HepG2 (cell line): ENCODE measurements around the gene STK10. TPM values are rescaled to one million over a fixed set of nuclear protein-coding genes. Genes with fewer than 3 reads are reported as not detected.
A peak's percentile ranks its signal among the peaks of the same experiment; 100 is the strongest.

Experiments
- AHR ChIP-seq: IDR thresholded peaks from 2 replicates; pipeline ENCODE4 v1.6.1; 2018; ENCODE audit warnings: missing genetic modification reagents, missing compliant biosample characterization
- BHLHE40 ChIP-seq: IDR thresholded peaks from 2 replicates; pipeline ENCODE4 v1.6.1; 2011; ENCODE audit warnings: low read length, improper control_type of control experiment
- CERS6 ChIP-seq: sonication (generic); formaldehyde crosslinking; IDR thresholded peaks from 2 replicates; pipeline ENCODE4 v1.5.0; 2020; ENCODE audit warnings: missing genetic modification reagents
- HOMEZ ChIP-seq: IDR thresholded peaks from 2 replicates; pipeline ENCODE4 v1.6.1; 2016; ENCODE audit warnings: low read depth
- KDM5B ChIP-seq: sonication (generic); formaldehyde crosslinking; IDR thresholded peaks from 2 replicates; pipeline ENCODE4 v1.4.0; 2020; ENCODE audit warnings: missing genetic modification reagents, mild to moderate bottlenecking, borderline replicate concordance
- KLF12 ChIP-seq: sonication (generic); formaldehyde crosslinking; IDR thresholded peaks from 2 replicates; pipeline ENCODE4 v1.4.0; 2020; ENCODE audit warnings: missing genetic modification reagents, borderline replicate concordance
- MATR3 ChIP-seq: sonication (generic); formaldehyde crosslinking; IDR thresholded peaks from 2 replicates; pipeline ENCODE4 v1.4.0; 2020; ENCODE audit warnings: missing genetic modification reagents
- MXD1 ChIP-seq: sonication (generic); formaldehyde crosslinking; IDR thresholded peaks from 2 replicates; pipeline ENCODE4 v1.4.0; 2020; ENCODE audit warnings: mild to moderate bottlenecking, missing genetic modification reagents
- NFIB ChIP-seq: sonication (generic); formaldehyde crosslinking; IDR thresholded peaks from 2 replicates; pipeline ENCODE4 v1.9.0; 2021; ENCODE audit warnings: missing genetic modification reagents, mild to moderate bottlenecking, borderline replicate concordance
- NR2F1 ChIP-seq, 2 experiments: fragments of 450-650 bp in 1 of 2; formaldehyde crosslinking in 1 of 2; IDR thresholded peaks; 2 replicates each; pipeline versions ENCODE4 v1.5.0 to v1.6.1; 2016 to 2020; ENCODE audit warnings: mild to moderate bottlenecking in 1 of 2, missing compliant biosample characterization in 1 of 2, missing genetic modification reagents in 1 of 2, moderate library complexity in 1 of 2
- RARA ChIP-seq: IDR thresholded peaks from 2 replicates; pipeline ENCODE4 v1.6.1; 2016; ENCODE audit warnings: missing genetic modification reagents, missing compliant biosample characterization
- STAT5B ChIP-seq: sonication (generic); formaldehyde crosslinking; IDR thresholded peaks from 2 replicates; pipeline ENCODE4 v1.4.0; 2020; ENCODE audit warnings: missing genetic modification reagents
- TFDP1 ChIP-seq: IDR thresholded peaks from 2 replicates; pipeline ENCODE4 v1.6.1; 2016; ENCODE audit warnings: missing compliant biosample characterization, missing genetic modification reagents, borderline replicate concordance
- U2AF2 ChIP-seq: fragments of 200-400 bp; formaldehyde crosslinking; IDR thresholded peaks from 2 replicates; pipeline ENCODE4 v1.6.1; 2017; ENCODE audit warnings: low read depth, mild to moderate bottlenecking, low read length
- XRCC5 ChIP-seq: fragments of 200-400 bp; formaldehyde crosslinking; optimal IDR thresholded peaks from 2 replicates; pipeline ENCODE3; 2017; ENCODE audit warnings: mild to moderate bottlenecking, low read length
- ZMAT5 ChIP-seq: sonication (generic); formaldehyde crosslinking; IDR thresholded peaks from 2 replicates; pipeline ENCODE4 v1.5.0; 2020; ENCODE audit warnings: mild to moderate bottlenecking, low read depth, missing genetic modification reagents, borderline replicate concordance
- ZNF34 ChIP-seq: sonication (generic); formaldehyde crosslinking; IDR thresholded peaks from 2 replicates; pipeline ENCODE4 v1.4.0; 2020; ENCODE audit warnings: mild to moderate bottlenecking, missing genetic modification reagents, borderline replicate concordance
- ZNF431 ChIP-seq: sonication (generic); formaldehyde crosslinking; IDR thresholded peaks from 2 replicates; pipeline ENCODE4 v1.9.0; 2022; ENCODE audit warnings: missing genetic modification reagents, low read depth, mild to moderate bottlenecking, borderline replicate concordance
- ZNF687 ChIP-seq: sonication (generic); formaldehyde crosslinking; IDR thresholded peaks from 2 replicates; pipeline ENCODE4 v1.5.1; 2020; ENCODE audit warnings: mild to moderate bottlenecking, missing genetic modification reagents, moderate library complexity
- ZNF768 ChIP-seq: sonication (generic); formaldehyde crosslinking; IDR thresholded peaks from 2 replicates; pipeline ENCODE4 v1.4.0; 2020; ENCODE audit warnings: missing genetic modification reagents
- ZNF784 ChIP-seq: sonication (generic); formaldehyde crosslinking; IDR thresholded peaks from 2 replicates; pipeline ENCODE4 v1.5.1; 2020; ENCODE audit warnings: missing genetic modification reagents, mild to moderate bottlenecking, borderline replicate concordance
- polyA plus RNA-seq, 8 experiments: library from polyadenylated mRNA; depleted of rRNA in 3 of 8; stranded (reverse) in 7 of 8; unstranded in 1 of 8; fragments of >200 nt; fragmentation: Illumina TruSeq in 4 of 8; extraction: Trizol in 4 of 8; gene quantifications; 2 replicates each; pipeline versions ENCODE4 v1.2.1 to v1.2.3, GENCODE V29; 2011 to 2016; ENCODE audit warnings: low read depth in 4 of 8, missing spikeins in 1 of 8, mixed read lengths in 1 of 8; ENCODE audit not compliant: insufficient read depth in 1 of 8
- total RNA-seq, 5 experiments: library from RNA; depleted of rRNA; stranded (reverse); fragments of >200 nt; fragmentation: Illumina TruSeq; extraction: Trizol; gene quantifications; 2 replicates each; pipeline ENCODE4 v1.2.3, GENCODE V29; 2016; ENCODE audit warnings: low read depth in 1 of 5

Gene STK10
- total and polyA plus RNA-seq, 2 of the 13 experiments (the other 11 are each of a cell fraction or from before 2014, with no cell fraction given): 7.0 to 7.2 TPM

- TF ChIP-seq ZNF431 (CRISPR knock-in tag) (no peak), NFIB (CRISPR knock-in tag) (no peak), STAT5B (no peak), MXD1 (CRISPR knock-in tag) (no peak), U2AF2 (no peak), ZNF768 (CRISPR knock-in tag) (no peak), ZNF687 (CRISPR knock-in tag) (peak; percentile 84), ZNF784 (no peak), KLF12 (CRISPR knock-in tag) (no peak), TFDP1 (CRISPR knock-in tag) (no peak), ZNF34 (no peak), AHR (CRISPR knock-in tag) (no peak; the same call in 1 of the 2 replicates), HOMEZ (CRISPR knock-in tag) (peak; percentile 44; the same call in 1 of the 2 replicates), ZMAT5 (CRISPR knock-in tag) (no peak), CERS6 (CRISPR knock-in tag) (no peak), BHLHE40 (no peak), MATR3 (no peak), RARA (peak; percentile 73), NR2F1 (CRISPR knock-in tag; IDR thresholded peaks at IDR 0.05) (no peak; a peak in 1 of 4 replicates), KDM5B (CRISPR knock-in tag) (no peak; the same call in 1 of the 2 replicates), XRCC5 (no peak)
Observed at GRCh38 chr5:172156541-172156994, 31.5 kb downstream of the STK10 start (continued).
